Measurements from ENCODE around the gene PVALEF.

DNA sequence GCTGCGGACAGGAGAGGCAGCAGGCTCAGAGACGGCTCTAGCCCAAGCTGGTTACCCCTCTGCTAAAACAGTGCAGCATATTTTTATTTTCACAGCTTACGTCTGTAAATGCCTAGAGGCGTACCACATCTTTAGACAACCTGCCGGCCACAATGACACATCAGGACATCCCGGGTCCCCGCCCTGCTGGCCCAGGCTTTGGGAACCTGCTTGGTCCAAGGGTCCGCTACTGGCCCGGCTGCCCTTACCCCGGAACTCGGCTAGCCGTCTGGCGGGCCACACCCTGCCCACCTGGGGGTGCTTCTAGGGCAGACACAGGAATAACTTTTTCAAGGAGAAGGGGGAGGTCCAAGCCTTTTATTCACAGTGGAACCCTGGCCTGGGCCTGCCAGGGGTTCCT lies 53.2 kb downstream of the PVALEF start:
- no peak for TF ChIP-seq POLR2A (IDR thresholded peaks at IDR 0.05)
- TF ChIP-seq, protein P1, sequence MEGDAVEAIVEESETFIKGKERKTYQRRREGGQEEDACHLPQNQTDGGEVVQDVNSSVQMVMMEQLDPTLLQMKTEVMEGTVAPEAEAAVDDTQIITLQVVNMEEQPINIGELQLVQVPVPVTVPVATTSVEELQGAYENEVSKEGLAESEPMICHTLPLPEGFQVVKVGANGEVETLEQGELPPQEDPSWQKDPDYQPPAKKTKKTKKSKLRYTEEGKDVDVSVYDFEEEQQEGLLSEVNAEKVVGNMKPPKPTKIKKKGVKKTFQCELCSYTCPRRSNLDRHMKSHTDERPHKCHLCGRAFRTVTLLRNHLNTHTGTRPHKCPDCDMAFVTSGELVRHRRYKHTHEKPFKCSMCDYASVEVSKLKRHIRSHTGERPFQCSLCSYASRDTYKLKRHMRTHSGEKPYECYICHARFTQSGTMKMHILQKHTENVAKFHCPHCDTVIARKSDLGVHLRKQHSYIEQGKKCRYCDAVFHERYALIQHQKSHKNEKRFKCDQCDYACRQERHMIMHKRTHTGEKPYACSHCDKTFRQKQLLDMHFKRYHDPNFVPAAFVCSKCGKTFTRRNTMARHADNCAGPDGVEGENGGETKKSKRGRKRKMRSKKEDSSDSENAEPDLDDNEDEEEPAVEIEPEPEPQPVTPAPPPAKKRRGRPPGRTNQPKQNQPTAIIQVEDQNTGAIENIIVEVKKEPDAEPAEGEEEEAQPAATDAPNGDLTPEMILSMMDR (IDR thresholded peaks at IDR 0.05): no peak
